Gastrocnemius medialis (tissue), 4 donors: Measurements from ENCODE around the gene B3GAT1. TPM values are rescaled to one million over a fixed set of nuclear protein-coding genes. Genes with fewer than 3 reads are reported as not detected.

Source experiments
- ATAC-seq, 2 donors: fragments of 150-250 bp; one replicate each; pipeline ENCODE4 v1.9.1; 2016
- DNase-seq, 2 donors: peaks; one replicate each; pipeline ENCODE4 v3.0.0-alpha.2; 2019
- H3K27ac ChIP-seq, 4 donors: fragments of 200-600 bp; sonication (generic); 1 replicate in 1 of 4; 2 replicates in 3 of 4; pipeline ENCODE4 v1.5.1; 2016 to 2018; ENCODE audit warnings: mild to moderate bottlenecking in 2 of 4, moderate library complexity in 1 of 4
- H3K27me3 ChIP-seq, 3 donors: fragments of 200-600 bp; sonication (generic) in 2 of 3; 1 replicate in 1 of 3; 2 replicates in 2 of 3; pipeline versions ENCODE4 v1.5.1 to v1.6.0; 2016 to 2019; ENCODE audit warnings: mild to moderate bottlenecking in 1 of 3, moderate library complexity in 1 of 3
- H3K36me3 ChIP-seq, 2 donors: fragments of 200-600 bp; sonication (generic) in 1 of 2; one replicate each; pipeline ENCODE4 v1.5.1; 2017 to 2018
- H3K4me1 ChIP-seq, 2 donors: fragments of 200-600 bp; sonication (generic) in 1 of 2; one replicate each; pipeline ENCODE4 v1.5.1; 2016 to 2017; ENCODE audit warnings: mild to moderate bottlenecking in 2 of 2
- H3K4me3 ChIP-seq, 4 donors: fragments of 200-600 bp; sonication (generic) in 3 of 4; 1 replicate in 1 of 4; 2 replicates in 3 of 4; pipeline ENCODE4 v1.5.1; 2016 to 2019; ENCODE audit warnings: mild to moderate bottlenecking in 2 of 4
- H3K9me3 ChIP-seq, 3 donors: fragments of 200-600 bp; sonication (generic) in 2 of 3; 1 replicate in 1 of 3; 2 replicates in 2 of 3; pipeline ENCODE4 v1.5.1; 2016 to 2019
- POLR2A ChIP-seq, 2 donors: fragments of 450-650 bp; IDR thresholded peaks; one replicate each; pipeline ENCODE4 v1.6.1; 2017; ENCODE audit warnings: antibody characterized with exemption in 2 of 2, mild to moderate bottlenecking in 2 of 2, moderate library complexity in 2 of 2
- in situ Hi-C, 4 donors: fragments of 200-750 bp; cut with MboI; loops; one replicate each; pipeline versions ENCODE4 v1.15.0 to v1.8.0; 2017; ENCODE audit warnings: low sequenced_read_pairs in 4 of 4
- intact Hi-C: fragments of 100-400 bp; cut with DNase I; formaldehyde crosslinking; loops from one replicate; pipeline ENCODE4 v1.15.1; 2023; ENCODE audit warnings: low total_unique reads
- total RNA-seq, 4 donors: library from RNA; depleted of rRNA; stranded (reverse); fragments of >200 nt; gene quantifications; one replicate each; pipeline versions ENCODE4 v1.1.0 to v1.2.3, GENCODE V29; 2016
- TF ChIP-seq, protein P1 (sequence below), 5 experiments: fragments of 450-650 bp in 3 of 5; fragments of 200-600 bp in 2 of 5; sonication (generic) in 2 of 5; IDR thresholded peaks in 4 of 5; conservative IDR thresholded peaks in 1 of 5; 1 replicate in 4 of 5; 2 replicates in 1 of 5; pipeline ENCODE4 v1.5.1; 2016 to 2019; ENCODE audit warnings: antibody characterized with exemption in 5 of 5, mild to moderate bottlenecking in 3 of 5, moderate library complexity in 3 of 5

The B3GAT1 gene
- total RNA-seq, 4 donors from 2014 or later: 0.10 TPM; not detected in 3

- intact Hi-C loops: no loop called here
- no peaks in the 10 kb centered on the region for H3K9me3 ChIP-seq
- H3K4me3 ChIP-seq: no peak overlapping the region
- H3K36me3 ChIP-seq: no peaks in the 10 kb centered on the region
- DNase-seq: no peak
- H3K4me1 ChIP-seq: no peaks in the 10 kb centered on the region
- no peak for TF ChIP-seq POLR2A (IDR thresholded peaks at IDR 0.05)
- TF ChIP-seq, protein P1, sequence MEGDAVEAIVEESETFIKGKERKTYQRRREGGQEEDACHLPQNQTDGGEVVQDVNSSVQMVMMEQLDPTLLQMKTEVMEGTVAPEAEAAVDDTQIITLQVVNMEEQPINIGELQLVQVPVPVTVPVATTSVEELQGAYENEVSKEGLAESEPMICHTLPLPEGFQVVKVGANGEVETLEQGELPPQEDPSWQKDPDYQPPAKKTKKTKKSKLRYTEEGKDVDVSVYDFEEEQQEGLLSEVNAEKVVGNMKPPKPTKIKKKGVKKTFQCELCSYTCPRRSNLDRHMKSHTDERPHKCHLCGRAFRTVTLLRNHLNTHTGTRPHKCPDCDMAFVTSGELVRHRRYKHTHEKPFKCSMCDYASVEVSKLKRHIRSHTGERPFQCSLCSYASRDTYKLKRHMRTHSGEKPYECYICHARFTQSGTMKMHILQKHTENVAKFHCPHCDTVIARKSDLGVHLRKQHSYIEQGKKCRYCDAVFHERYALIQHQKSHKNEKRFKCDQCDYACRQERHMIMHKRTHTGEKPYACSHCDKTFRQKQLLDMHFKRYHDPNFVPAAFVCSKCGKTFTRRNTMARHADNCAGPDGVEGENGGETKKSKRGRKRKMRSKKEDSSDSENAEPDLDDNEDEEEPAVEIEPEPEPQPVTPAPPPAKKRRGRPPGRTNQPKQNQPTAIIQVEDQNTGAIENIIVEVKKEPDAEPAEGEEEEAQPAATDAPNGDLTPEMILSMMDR (IDR thresholded peaks at IDR 0.05 in 4 of 5, conservative IDR thresholded peaks at IDR 0.05 in 1 of 5): no peak
- no peak overlapping the region for H3K27ac ChIP-seq
- no peaks in the 10 kb centered on the region for H3K27me3 ChIP-seq
- no peak for ATAC-seq
- in situ Hi-C loops: no loop called here
Measured at GRCh38 chr11:134365011-134365925, 46.8 kb downstream of the B3GAT1 start.

DNA sequence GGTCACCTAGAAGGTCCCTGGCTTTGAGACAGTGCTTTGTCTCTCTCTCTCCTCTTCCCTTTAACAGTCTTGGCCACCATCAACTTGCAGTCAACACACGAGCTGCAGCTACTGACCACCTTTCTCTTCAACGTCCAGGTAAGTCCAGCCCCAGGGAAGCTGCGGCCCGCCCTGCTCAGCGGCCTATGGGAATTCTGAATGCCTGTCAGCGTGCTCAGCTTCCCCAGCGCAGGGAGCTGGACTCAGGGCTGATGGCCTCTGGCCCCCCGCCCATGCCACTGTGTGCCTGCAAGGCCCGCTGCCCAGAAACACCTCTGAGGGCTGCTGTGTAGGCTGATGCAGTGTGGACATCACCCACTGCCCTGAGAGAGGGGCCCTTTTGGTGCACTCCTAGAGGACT lies 47.8 kb downstream of the B3GAT1 start:
- in situ Hi-C loops (no loop called here), intact Hi-C loops (no loop called here)
- H3K27me3 ChIP-seq: no peaks in the 10 kb centered on the region
- no peaks in the 10 kb centered on the region for H3K4me1 ChIP-seq
- no peak overlapping the region for H3K27ac ChIP-seq
- no peak for DNase-seq
- H3K36me3 ChIP-seq: no peaks in the 10 kb centered on the region
- no peak for ATAC-seq
- TF ChIP-seq POLR2A (IDR thresholded peaks at IDR 0.05): no peak
- TF ChIP-seq, protein P1 (IDR thresholded peaks at IDR 0.05 in 4 of 5, conservative IDR thresholded peaks at IDR 0.05 in 1 of 5): no peak
- H3K9me3 ChIP-seq: no peaks in the 10 kb centered on the region
- no peak overlapping the region for H3K4me3 ChIP-seq

DNA sequence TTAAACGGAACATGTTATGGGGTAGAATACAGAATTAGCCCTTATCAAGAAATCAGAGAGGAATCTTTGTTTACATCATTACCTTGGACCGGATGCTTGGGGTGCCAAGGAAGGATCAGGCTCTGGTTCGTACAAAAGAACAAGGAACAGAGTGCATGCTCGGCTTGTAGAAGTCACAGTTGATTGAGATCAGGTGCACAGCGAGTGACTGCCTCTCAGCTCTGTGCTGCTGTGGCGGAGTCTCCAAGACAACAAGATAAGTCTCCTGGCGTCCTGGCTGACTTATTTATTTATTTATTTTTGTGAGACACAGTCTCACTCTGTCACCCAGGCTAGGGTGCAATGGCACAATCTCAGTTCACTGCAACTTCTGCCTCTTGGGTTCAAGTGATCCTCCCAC lies 48.5 kb downstream of the B3GAT1 start:
- Histone ChIP-seq H3K4me1 (no peaks in the 10 kb centered on the region), H3K9me3 (no peaks in the 10 kb centered on the region), H3K4me3 (no peak overlapping the region), H3K36me3 (no peaks in the 10 kb centered on the region), H3K27ac (no peak overlapping the region), H3K27me3 (no peaks in the 10 kb centered on the region)
- in situ Hi-C loops (no loop called here), intact Hi-C loops (no loop called here)
- DNase-seq (no peak), ATAC-seq (no peak)
- no peak for TF ChIP-seq POLR2A (IDR thresholded peaks at IDR 0.05)
- TF ChIP-seq, protein P1 (IDR thresholded peaks at IDR 0.05 in 4 of 5, conservative IDR thresholded peaks at IDR 0.05 in 1 of 5): no peak

- DNase-seq (no peak), ATAC-seq (no peak)
- Histone ChIP-seq H3K27ac (no peak overlapping the region), H3K9me3 (no peaks in the 10 kb centered on the region), H3K36me3 (no peaks in the 10 kb centered on the region), H3K27me3 (no peaks in the 10 kb centered on the region), H3K4me1 (no peaks in the 10 kb centered on the region), H3K4me3 (no peak overlapping the region)
- intact Hi-C loops (no loop called here), in situ Hi-C loops (no loop called here)
- TF ChIP-seq POLR2A (IDR thresholded peaks at IDR 0.05): no peak
- TF ChIP-seq, protein P1 (IDR thresholded peaks at IDR 0.05 in 4 of 5, conservative IDR thresholded peaks at IDR 0.05 in 1 of 5): no peak
Measured at GRCh38 chr11:134363161-134363560, 48.9 kb downstream of the B3GAT1 start.
